ENCODE data around the gene S100A12. TPM values are rescaled to one million over a fixed set of nuclear protein-coding genes. Genes with fewer than 3 reads are reported as not detected.

S100A12 gene
- total RNA-seq, 6 experiments from 2014 or later = not detected

DNA sequence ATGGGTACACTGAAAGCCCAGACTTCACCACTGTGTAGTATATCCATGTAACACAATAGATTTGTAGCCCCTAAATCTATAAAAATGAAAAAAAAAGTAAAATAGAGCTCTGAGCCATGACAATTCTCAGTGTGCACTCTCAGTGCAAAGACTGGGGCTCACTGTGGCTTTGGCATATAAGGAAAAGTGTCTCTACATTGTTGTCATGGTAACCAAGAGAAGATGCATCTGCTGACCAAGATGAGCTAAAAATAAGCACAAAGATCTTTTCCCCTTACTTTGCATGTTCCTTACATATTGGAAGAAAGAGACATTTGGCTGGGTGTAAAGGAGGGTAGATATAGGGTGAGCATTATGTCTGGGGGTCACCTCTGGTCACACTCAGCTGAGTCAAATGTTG, 38.8 kb downstream of the S100A12 start:
- no peaks in the 10 kb centered on the region for H3K9me3 Mint-ChIP-seq

DNA sequence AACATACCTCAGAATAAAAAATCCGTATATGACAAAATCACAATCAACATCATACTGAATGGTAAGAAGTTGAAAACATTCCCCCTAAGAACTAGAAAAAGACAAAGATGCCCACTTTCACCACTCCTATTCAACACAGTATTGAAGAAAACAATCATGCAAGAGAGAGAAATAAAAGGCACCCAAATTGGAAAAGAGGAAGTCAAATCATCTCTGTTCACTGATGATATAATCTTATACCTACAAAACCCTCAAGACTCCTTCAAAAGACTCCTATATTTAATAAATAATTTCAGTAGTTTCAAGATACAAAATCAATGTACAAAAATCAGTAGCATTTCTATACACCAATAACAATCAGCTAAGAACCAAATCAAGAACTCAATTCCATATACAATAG, 41.5 kb downstream of the S100A12 start:
- Mint-ChIP-seq H3K27me3 (ENCODE audit: insufficient read depth) (peaks cover 7% of the 10 kb centered on the region), H3K4me1 (ENCODE audit: low read depth) (no peaks in the 10 kb centered on the region), H3K36me3 (ENCODE audit: low read depth) (no peaks in the 10 kb centered on the region), H3K4me3 (no peak overlapping the region), H3K9me3 (no peaks in the 10 kb centered on the region), H3K27ac (no peak overlapping the region)
- DNase-seq = no peak
- TF ChIP-seq, protein P1, sequence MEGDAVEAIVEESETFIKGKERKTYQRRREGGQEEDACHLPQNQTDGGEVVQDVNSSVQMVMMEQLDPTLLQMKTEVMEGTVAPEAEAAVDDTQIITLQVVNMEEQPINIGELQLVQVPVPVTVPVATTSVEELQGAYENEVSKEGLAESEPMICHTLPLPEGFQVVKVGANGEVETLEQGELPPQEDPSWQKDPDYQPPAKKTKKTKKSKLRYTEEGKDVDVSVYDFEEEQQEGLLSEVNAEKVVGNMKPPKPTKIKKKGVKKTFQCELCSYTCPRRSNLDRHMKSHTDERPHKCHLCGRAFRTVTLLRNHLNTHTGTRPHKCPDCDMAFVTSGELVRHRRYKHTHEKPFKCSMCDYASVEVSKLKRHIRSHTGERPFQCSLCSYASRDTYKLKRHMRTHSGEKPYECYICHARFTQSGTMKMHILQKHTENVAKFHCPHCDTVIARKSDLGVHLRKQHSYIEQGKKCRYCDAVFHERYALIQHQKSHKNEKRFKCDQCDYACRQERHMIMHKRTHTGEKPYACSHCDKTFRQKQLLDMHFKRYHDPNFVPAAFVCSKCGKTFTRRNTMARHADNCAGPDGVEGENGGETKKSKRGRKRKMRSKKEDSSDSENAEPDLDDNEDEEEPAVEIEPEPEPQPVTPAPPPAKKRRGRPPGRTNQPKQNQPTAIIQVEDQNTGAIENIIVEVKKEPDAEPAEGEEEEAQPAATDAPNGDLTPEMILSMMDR (IDR thresholded peaks at IDR 0.05) = no peak

More for the DNA sequence above, 38.8 kb downstream of the S100A12 start:
- Mint-ChIP-seq H3K27ac (no peak overlapping the region), H3K4me3 (no peak overlapping the region), H3K27me3 (ENCODE audit: insufficient read depth) (peaks cover 7% of the 10 kb centered on the region), H3K36me3 (ENCODE audit: low read depth) (no peaks in the 10 kb centered on the region), H3K4me1 (ENCODE audit: low read depth) (no peaks in the 10 kb centered on the region)
- DNase-seq = no peak
- TF ChIP-seq, protein P1 (IDR thresholded peaks at IDR 0.05) = no peak

DNA sequence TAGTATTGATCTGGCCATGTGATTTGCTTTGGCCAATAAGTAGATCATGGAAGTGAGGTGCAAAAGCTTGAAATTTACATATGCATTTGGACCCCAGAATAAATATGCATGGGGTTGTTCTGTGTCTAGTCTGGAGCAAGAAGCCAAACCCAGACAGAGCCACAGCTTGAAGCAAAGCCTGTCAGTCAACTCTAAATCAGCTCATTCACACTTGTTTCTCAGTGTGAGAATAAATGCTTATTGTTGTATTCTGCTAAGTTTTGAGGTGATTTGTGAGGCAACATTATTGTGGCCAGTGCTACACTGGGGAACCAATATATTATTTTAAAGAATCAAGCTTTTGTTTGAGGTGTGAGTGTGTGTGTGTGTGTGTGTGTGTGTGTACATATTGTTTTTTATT, 50.5 kb downstream of the S100A12 start:
- Mint-ChIP-seq H3K4me1 (ENCODE audit: low read depth) (no peaks in the 10 kb centered on the region), H3K27ac (no peak overlapping the region), H3K4me3 (no peak overlapping the region), H3K36me3 (ENCODE audit: low read depth) (no peaks in the 10 kb centered on the region), H3K27me3 (ENCODE audit: insufficient read depth) (no peaks in the 10 kb centered on the region; the same call in 1 of the 2 replicates), H3K9me3 (0 out of 2 replicates have a peak, but pooled peaks cover 9% of the 10 kb centered on the region)
- TF ChIP-seq, protein P1 (IDR thresholded peaks at IDR 0.05) = no peak
- no peak for DNase-seq

Other genes with a start within 250 kb of the S100A12 start
- gene SPRR2G, start 224.7 kb downstream of the S100A12 start, total RNA-seq (2021; fragmentation: NEBNext Ultra II Directional; extraction: Animal tissue kit (Norgen Biotek cat#: 25700)) = not detected
- not detected for gene LELP1, start 172.2 kb downstream of the S100A12 start, total RNA-seq (2021; fragmentation: NEBNext Ultra II Directional; extraction: Animal tissue kit (Norgen Biotek cat#: 25700))
- gene PRR9, start 158.0 kb downstream of the S100A12 start, total RNA-seq (2021; fragmentation: NEBNext Ultra II Directional; extraction: Animal tissue kit (Norgen Biotek cat#: 25700)) = not detected
- not detected for gene LORICRIN, start 115.9 kb downstream of the S100A12 start, total RNA-seq (2021; fragmentation: NEBNext Ultra II Directional; extraction: Animal tissue kit (Norgen Biotek cat#: 25700))
- not detected for gene PGLYRP3, start 62.7 kb downstream of the S100A12 start, total RNA-seq (2021; fragmentation: NEBNext Ultra II Directional; extraction: Animal tissue kit (Norgen Biotek cat#: 25700))
- gene PGLYRP4, start 26.8 kb downstream of the S100A12 start, total RNA-seq (2021; fragmentation: NEBNext Ultra II Directional; extraction: Animal tissue kit (Norgen Biotek cat#: 25700)) = not detected
- gene S100A9, start 17.8 kb downstream of the S100A12 start, total RNA-seq (2021; fragmentation: NEBNext Ultra II Directional; extraction: Animal tissue kit (Norgen Biotek cat#: 25700)) = not detected
- not detected for gene S100A8, start 15.5 kb upstream of the S100A12 start, total RNA-seq (2021; fragmentation: NEBNext Ultra II Directional; extraction: Animal tissue kit (Norgen Biotek cat#: 25700))
- gene S100A7A, start 40.9 kb upstream of the S100A12 start, total RNA-seq (2021; fragmentation: NEBNext Ultra II Directional; extraction: Animal tissue kit (Norgen Biotek cat#: 25700)) = not detected
- gene S100A7, start 85.0 kb upstream of the S100A12 start, total RNA-seq (2021; fragmentation: NEBNext Ultra II Directional; extraction: Animal tissue kit (Norgen Biotek cat#: 25700)) = not detected
- gene S100A6, start 160.4 kb upstream of the S100A12 start, total RNA-seq (2021; fragmentation: NEBNext Ultra II Directional; extraction: Animal tissue kit (Norgen Biotek cat#: 25700)) = 1,000 to 10,000 TPM; 1,971 to 2,311 (median 2,129) TPM
- 1 to 10 TPM in 1 of 6 experiments, under 1 TPM in 5; 0.40 to 1.2 (median 0.71) TPM for gene S100A5, start 165.3 kb upstream of the S100A12 start, total RNA-seq (2021; fragmentation: NEBNext Ultra II Directional; extraction: Animal tissue kit (Norgen Biotek cat#: 25700))
- gene S100A4, start 170.2 kb upstream of the S100A12 start, total RNA-seq (2021; fragmentation: NEBNext Ultra II Directional; extraction: Animal tissue kit (Norgen Biotek cat#: 25700)) = 100 to 1,000 TPM; 394 to 846 (median 814) TPM
- gene S100A3, start 173.6 kb upstream of the S100A12 start, total RNA-seq (2021; fragmentation: NEBNext Ultra II Directional; extraction: Animal tissue kit (Norgen Biotek cat#: 25700)) = 1 to 10 TPM; 3.4 to 5.6 (median 5.1) TPM
- gene S100A2, start 190.2 kb upstream of the S100A12 start, total RNA-seq (2021; fragmentation: NEBNext Ultra II Directional; extraction: Animal tissue kit (Norgen Biotek cat#: 25700)) = 10 to 100 TPM in 4 of 6 experiments, 1 to 10 TPM in 2; 7.4 to 12.5 (median 10.4) TPM
- gene S100A16, start 237.5 kb upstream of the S100A12 start, total RNA-seq (2021; fragmentation: NEBNext Ultra II Directional; extraction: Animal tissue kit (Norgen Biotek cat#: 25700)) = 100 to 1,000 TPM; 235 to 351 (median 258) TPM
- gene S100A14, start 240.7 kb upstream of the S100A12 start, total RNA-seq (2021; fragmentation: NEBNext Ultra II Directional; extraction: Animal tissue kit (Norgen Biotek cat#: 25700)) = under 1 TPM in 1 of 6 experiments, not detected in 5; 0.54 TPM